Keratinocyte (primary cell): Measurements from ENCODE around the gene MYO1D.

ENCODE experiments used
- CTCF ChIP-seq, 3 experiments: IDR thresholded peaks in 1 of 3; conservative IDR thresholded peaks in 1 of 3; optimal IDR thresholded peaks in 1 of 3; 2 replicates in 2 of 3; 3 replicates in 1 of 3; pipeline versions ENCODE3 to v1.5.1; 2011; ENCODE audit warnings: low read length in 3 of 3, mild to moderate bottlenecking in 3 of 3, moderate library complexity in 2 of 3, control low read depth in 1 of 3, inconsistent platforms in 1 of 3; ENCODE audit not compliant: insufficient read depth in 2 of 3; ENCODE audit errors: extremely low read depth in 1 of 3
- EZH2 ChIP-seq: IDR thresholded peaks from one replicate; pipeline ENCODE4 v1.6.1; 2012; ENCODE audit warnings: inconsistent platforms, mild to moderate bottlenecking, low read length, moderate library complexity

- no peak for TF ChIP-seq CTCF (optimal IDR thresholded peaks at IDR 0.05 in 1 of 3, IDR thresholded peaks at IDR 0.05 in 1 of 3, conservative IDR thresholded peaks at IDR 0.05 in 1 of 3; ENCODE audit: extremely low read depth in 1 of 3, insufficient read depth in 2 of 3, low read length in 3 of 3)
- TF ChIP-seq EZH2 = no peak
Measured at GRCh38 chr17:32464374-32464773, 412.6 kb downstream of the MYO1D start.
